Activated CD4-positive, alpha-beta T cell treated with anti-CD3 and anti-CD28 coated beads, Interleukin-2, amount 10 ng/mL, durations not matched to agents 7 days and 5 days (primary cell): ENCODE results near the gene UHRF1. TPM values are rescaled to one million over a fixed set of nuclear protein-coding genes. Genes with fewer than 3 reads are reported as not detected.

Experiments used
- microRNA-seq: library from miRNA; unstranded; fragments of <30 nt; microRNA quantifications from one replicate; pipeline ENCODE4 v1.2.0, GENCODE V29; 2021; ENCODE audit warnings: borderline microRNAs expressed, borderline replicate concordance
- total RNA-seq, 2 experiments: library from RNA; stranded (reverse); gene quantifications; one replicate each; pipeline ENCODE4 v1.2.3, GENCODE V29; 2021

The UHRF1 gene
- total RNA-seq, 2 experiments from 2014 or later, result 130 to 141 TPM

Small RNAs within 50 kb of the gene (microRNA-seq; reads per million reads assigned to microRNA genes)
- 0.63 reads per million for gene MIR4747

Other genes starting within 250 kb of the UHRF1 start
- gene MYDGF, start 239.2 kb upstream of the UHRF1 start, total RNA-seq, result 10 to 100 TPM; 36.2 to 45.3 TPM
- 10 to 100 TPM; 70.5 to 79.3 TPM for gene DPP9, start 185.7 kb upstream of the UHRF1 start, total RNA-seq
- 10 to 100 TPM; 11.9 TPM for gene FEM1A, start 117.8 kb upstream of the UHRF1 start, total RNA-seq
- 10 to 100 TPM; 18.6 to 19.2 TPM for gene TICAM1, start 77.8 kb upstream of the UHRF1 start, total RNA-seq
- gene PLIN3, start 41.8 kb upstream of the UHRF1 start, total RNA-seq, result 10 to 100 TPM; 24.1 to 28.1 TPM
- 1 to 10 TPM; 1.5 to 1.8 TPM for gene ARRDC5, start 6.6 kb upstream of the UHRF1 start, total RNA-seq
- gene KDM4B, start 59.6 kb downstream of the UHRF1 start, total RNA-seq, result 10 to 100 TPM; 37.1 to 40.2 TPM